ENCODE data around the gene CYP4A22.

DNA sequence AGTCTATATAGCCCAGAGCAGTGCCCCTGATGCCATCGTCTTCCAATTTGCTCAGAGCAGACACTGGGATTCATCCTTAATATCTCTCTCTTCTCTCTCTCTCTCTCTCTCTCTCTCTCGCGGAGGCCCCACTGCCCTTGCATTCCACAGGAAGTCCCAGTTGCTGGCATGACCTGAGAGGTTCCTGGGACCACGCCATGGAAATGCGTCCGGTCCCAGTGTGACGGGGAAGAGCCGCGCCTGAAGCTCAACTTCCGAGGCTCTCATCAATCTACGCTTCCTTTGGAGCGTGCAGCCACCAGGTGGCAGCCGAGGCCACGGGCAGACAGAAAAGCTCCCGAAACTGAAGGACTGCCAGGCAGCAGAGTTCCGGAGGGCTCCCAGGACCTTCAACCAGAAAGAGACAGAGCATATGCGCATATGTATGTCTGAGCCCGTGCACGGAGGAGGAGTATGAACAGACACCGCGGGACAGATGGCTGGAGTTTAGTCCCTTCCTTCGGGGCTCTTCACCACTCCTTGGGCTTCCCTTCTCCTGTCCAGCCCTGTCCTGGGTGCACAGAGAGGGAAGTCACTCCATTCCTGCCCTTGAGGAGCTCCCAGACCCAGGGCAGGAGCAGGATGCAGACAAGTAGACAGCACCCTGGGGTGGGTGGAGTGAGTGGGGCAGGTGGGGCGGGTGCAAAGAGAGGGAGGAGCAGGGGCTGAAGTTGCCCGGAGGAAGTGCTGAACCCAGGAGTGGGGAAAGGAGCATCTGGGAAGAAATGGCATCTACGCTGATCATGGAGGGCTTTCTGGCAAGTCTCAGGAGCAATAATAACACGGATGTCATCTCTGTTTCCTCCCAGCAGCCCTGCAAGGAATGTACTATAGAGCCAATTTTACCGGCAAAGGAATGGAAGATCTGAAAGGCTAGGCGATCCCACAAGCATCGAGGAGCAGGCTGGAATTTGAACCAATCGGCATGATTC is 42.1 kb downstream of the CYP4A22 start:
- TF ChIP-seq, protein P1, sequence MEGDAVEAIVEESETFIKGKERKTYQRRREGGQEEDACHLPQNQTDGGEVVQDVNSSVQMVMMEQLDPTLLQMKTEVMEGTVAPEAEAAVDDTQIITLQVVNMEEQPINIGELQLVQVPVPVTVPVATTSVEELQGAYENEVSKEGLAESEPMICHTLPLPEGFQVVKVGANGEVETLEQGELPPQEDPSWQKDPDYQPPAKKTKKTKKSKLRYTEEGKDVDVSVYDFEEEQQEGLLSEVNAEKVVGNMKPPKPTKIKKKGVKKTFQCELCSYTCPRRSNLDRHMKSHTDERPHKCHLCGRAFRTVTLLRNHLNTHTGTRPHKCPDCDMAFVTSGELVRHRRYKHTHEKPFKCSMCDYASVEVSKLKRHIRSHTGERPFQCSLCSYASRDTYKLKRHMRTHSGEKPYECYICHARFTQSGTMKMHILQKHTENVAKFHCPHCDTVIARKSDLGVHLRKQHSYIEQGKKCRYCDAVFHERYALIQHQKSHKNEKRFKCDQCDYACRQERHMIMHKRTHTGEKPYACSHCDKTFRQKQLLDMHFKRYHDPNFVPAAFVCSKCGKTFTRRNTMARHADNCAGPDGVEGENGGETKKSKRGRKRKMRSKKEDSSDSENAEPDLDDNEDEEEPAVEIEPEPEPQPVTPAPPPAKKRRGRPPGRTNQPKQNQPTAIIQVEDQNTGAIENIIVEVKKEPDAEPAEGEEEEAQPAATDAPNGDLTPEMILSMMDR (IDR thresholded peaks at IDR 0.05): peak in 3 of 4 experiments; percentile 85 to 94 (median 86)
- peak; percentile 22 for TF ChIP-seq POLR2AphosphoS5 (IDR thresholded peaks at IDR 0.05)
- no peak for TF ChIP-seq POLR2A (IDR thresholded peaks at IDR 0.05)
- TF ChIP-seq EP300 (IDR thresholded peaks at IDR 0.05): no peak

Data from gastroesophageal sphincter (tissue), 3 donors.